GM12801 (cell line): ENCODE data around the gene CFAP206.

Experiments
- CTCF ChIP-seq: IDR thresholded peaks from one replicate; pipeline ENCODE4 v1.5.1; 2011; ENCODE audit warnings: control low read depth; ENCODE audit not compliant: insufficient read length; ENCODE audit errors: extremely low read depth

Gene CFAP206

GRCh38 chr6:87472525-87473418, 65.0 kb downstream of the CFAP206 start, which contains the start of gene SLC35A1:
Gene SLC35A1 (plus strand): TSS chr6:87472974. CDS start chr6:87473004, 30 bp downstream.
- no peak for TF ChIP-seq CTCF

- TF ChIP-seq CTCF, result no peak
Observed at GRCh38 chr6:87473419-87473903, 65.7 kb downstream of the CFAP206 start.

GRCh38 chr6:87481931-87482330, 74.2 kb downstream of the CFAP206 start:
- no peak for TF ChIP-seq CTCF

GRCh38 chr6:87482366-87482765, 74.6 kb downstream of the CFAP206 start:
- TF ChIP-seq CTCF, result no peak

DNA sequence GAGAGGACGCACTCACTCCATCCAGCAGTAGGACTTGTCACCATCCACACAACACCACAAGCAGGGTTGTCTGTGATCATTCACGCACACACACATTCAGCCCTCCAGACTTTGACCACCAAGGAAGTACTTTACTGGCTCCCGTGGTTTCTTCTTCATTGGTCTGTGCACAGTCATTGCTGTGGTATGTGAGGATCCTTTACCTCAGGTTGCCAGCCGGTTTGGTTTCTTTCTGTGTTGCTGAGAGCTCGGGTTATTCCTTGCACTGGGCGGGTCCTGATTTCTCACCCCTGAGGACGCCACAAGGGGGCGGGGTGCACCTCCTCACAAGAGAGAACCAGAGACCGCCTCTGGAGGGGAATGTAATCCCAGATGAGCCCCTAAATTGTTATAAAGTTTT, 76.2 kb downstream of the CFAP206 start:
- TF ChIP-seq CTCF, result no peak

- TF ChIP-seq CTCF, result no peak
Observed at GRCh38 chr6:87484491-87484890, 76.7 kb downstream of the CFAP206 start.

GRCh38 chr6:87487555-87487954, 79.8 kb downstream of the CFAP206 start:
- TF ChIP-seq CTCF, result no peak
